Stimulated activated CD8-positive, alpha-beta memory T cell treated with anti-CD3 and anti-CD28 coated beads, Interleukin-4, amount 100 ng/mL, for 4 hours (primary cell): ENCODE measurements around the gene ALOX12B.
"Not testable (repeated sequence)": the region's sequence is repeated elsewhere in the genome, so short reads cannot be mapped to it uniquely, and the experiment has no call there.

Experiments used
- DNase-seq, 2 donors: peaks; one replicate each; pipeline ENCODE4 v3.0.0-alpha.2; 2020; ENCODE audit warnings: low read depth in 2 of 2, low spot score in 1 of 2

ALOX12B gene

GRCh38 chr17:8089728-8090127, 2.2 kb upstream of the ALOX12B start:
- DNase-seq: no peak

- no peak for DNase-seq
Observed at GRCh38 chr17:8087952-8088230, 375 bp upstream of the ALOX12B start.

GRCh38 chr17:8084250-8084649, 3.3 kb downstream of the ALOX12B start:
- no peak for DNase-seq

GRCh38 chr17:8082292-8082691, 5.2 kb downstream of the ALOX12B start:
- DNase-seq: no peak

GRCh38 chr17:8081876-8082275, 5.6 kb downstream of the ALOX12B start:
- no peak for DNase-seq

- no peak for DNase-seq
Observed at GRCh38 chr17:8080799-8081219, 6.7 kb downstream of the ALOX12B start.

GRCh38 chr17:8080208-8080798, 7.2 kb downstream of the ALOX12B start:
- no peak for DNase-seq

GRCh38 chr17:8079291-8080207, 8.0 kb downstream of the ALOX12B start:
- DNase-seq: peak; percentile 57 to 65

- DNase-seq: not testable (repeated sequence)
Observed at GRCh38 chr17:8077939-8078338, 9.6 kb downstream of the ALOX12B start.

GRCh38 chr17:8076502-8077266, 10.8 kb downstream of the ALOX12B start:
- no peak for DNase-seq

GRCh38 chr17:8075574-8076342, 11.8 kb downstream of the ALOX12B start:
- DNase-seq: no peak

GRCh38 chr17:8075081-8075480, 12.4 kb downstream of the ALOX12B start:
- no peak for DNase-seq

- DNase-seq: no peak
Observed at GRCh38 chr17:8074554-8074953, 13.0 kb downstream of the ALOX12B start.

GRCh38 chr17:8073627-8074484, 13.7 kb downstream of the ALOX12B start:
- peak; percentile 72 to 79 for DNase-seq

GRCh38 chr17:8072729-8073461, 14.6 kb downstream of the ALOX12B start:
- DNase-seq: no peak

GRCh38 chr17:8072341-8072728, 15.2 kb downstream of the ALOX12B start:
- no peak for DNase-seq

GRCh38 chr17:8071496-8071895, 16.0 kb downstream of the ALOX12B start:
- DNase-seq: no peak

- DNase-seq: no peak
Observed at GRCh38 chr17:8069587-8069860, 18.0 kb downstream of the ALOX12B start.

GRCh38 chr17:8068736-8069586, 18.6 kb downstream of the ALOX12B start:
- DNase-seq: no peak
